Activated CD8-positive, alpha-beta memory T cell treated with anti-CD3 and anti-CD28 coated beads, Interleukin-2, amount 50 U/mL, for 24 hours (primary cell): ENCODE measurements around the gene MBD3L4.
"Not testable (repeated sequence)": the region's sequence is repeated elsewhere in the genome, so short reads cannot be mapped to it uniquely, and the experiment has no call there.

Experiments
- DNase-seq: peaks from one replicate; pipeline ENCODE4 v3.0.0-alpha.2; 2020; ENCODE audit errors: extremely low read depth

The MBD3L4 gene

DNA sequence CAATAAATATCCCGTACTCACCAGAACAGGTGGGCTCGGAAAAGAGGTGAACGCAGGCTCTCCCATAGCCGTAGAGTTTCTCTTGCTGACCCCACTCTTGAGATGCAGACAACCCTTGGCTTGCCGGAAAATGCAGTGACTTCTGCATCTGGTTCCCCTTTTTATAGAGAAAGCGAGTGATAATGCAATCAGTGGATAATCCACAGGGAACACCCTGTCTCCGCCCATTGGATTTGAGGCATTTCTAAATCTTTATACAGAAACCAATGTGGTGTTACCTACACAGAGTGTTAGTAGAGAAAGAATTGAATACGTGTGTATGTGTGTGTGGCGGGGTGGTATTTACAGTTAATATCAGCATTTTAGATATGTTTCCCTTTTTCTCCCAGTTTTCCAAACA, at the start of gene MBD3L4:
MBD3L4 (minus strand) TSS at position 101 of the 400 bp plus-strand sequence; CDS start at position 66, 35 bp downstream.
- not testable (repeated sequence) for DNase-seq

DNA sequence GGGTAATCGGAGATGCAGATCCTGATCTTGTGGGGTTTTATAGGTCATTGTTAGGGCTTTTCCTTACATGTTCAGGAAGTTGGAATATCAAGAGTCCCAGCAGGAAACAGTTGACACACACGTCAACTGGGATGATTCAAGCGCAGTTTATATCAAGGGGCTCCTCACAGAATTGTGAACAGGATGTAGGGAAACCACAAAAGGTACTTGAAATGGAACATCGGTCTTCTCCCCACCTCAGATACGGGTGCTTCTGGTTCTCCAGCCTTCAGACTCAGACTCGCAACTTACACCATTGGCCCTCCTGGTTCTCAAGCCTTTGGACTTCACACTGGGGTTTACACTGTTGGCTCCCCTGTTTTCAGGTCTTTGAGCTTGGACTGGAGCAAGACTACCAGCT, 49.0 kb upstream of the MBD3L4 start:
- no peak for DNase-seq

DNA sequence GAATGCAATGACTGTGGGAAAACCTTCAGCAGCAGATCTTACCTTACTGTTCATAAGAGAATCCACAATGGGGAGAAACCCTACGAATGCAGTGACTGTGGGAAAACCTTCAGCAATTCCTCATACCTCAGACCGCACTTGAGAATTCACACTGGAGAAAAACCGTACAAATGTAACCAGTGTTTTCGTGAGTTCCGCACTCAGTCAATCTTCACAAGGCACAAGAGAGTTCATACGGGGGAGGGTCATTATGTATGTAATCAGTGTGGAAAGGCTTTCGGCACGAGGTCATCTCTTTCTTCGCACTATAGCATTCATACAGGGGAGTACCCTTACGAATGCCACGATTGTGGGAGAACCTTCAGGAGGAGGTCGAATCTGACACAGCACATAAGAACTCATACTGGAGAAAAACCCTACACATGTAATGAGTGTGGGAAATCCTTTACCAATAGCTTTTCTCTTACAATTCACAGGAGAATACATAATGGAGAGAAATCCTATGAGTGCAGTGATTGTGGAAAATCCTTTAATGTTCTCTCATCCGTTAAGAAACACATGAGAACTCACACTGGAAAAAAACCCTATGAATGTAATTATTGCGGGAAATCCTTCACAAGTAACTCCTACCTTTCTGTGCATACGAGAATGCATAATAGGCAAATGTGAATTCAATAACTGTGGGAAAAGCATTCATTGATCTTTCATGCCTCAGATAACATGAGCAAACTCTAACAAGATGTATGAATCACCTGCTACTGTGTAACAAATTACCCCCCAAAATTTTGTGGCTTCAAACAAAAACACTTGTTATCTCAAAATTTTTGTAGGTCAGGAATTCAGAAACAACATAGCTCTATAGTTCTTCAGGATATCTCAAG, 43.3 kb upstream of the MBD3L4 start:
- DNase-seq: no peak

DNA sequence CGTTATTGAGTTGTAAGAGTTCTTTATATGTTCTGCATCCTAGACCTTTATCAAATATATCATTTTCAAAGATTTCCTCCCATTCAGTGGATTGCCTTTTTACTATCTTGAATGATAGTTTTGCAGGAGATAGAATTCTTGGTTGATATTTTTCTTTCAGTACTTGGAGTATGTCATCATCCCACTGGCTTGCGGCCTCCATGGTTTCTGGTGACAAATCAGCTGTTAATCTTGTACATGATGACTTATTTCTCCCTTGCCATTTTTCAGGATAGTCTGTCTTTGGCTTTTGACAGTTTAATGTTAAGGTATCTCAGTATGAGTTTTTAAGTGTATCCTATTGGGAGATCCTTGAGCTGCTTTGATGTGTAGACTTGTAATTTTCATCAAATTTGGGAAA, 38.0 kb upstream of the MBD3L4 start:
- DNase-seq: no peak

DNA sequence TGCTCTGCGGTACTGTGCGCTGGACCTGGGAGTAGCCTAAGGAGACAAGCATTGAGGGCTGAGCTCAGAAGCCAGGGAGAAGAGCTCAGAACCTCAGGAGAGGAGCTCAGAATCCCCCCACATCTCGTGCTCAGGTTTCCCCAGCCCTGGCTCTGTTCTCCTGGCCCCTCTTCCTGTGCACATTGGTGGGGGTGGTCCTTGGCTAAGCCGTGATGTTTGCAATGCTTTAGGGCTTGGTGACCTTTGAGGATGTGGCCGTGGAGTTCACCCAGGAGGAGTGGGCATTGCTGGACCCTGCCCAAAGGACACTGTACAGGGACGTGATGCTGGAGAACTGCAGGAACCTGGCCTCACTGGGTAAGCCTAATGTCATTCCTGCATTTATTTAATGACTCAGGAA, 36.2 kb upstream of the MBD3L4 start:
- no peak for DNase-seq

DNA sequence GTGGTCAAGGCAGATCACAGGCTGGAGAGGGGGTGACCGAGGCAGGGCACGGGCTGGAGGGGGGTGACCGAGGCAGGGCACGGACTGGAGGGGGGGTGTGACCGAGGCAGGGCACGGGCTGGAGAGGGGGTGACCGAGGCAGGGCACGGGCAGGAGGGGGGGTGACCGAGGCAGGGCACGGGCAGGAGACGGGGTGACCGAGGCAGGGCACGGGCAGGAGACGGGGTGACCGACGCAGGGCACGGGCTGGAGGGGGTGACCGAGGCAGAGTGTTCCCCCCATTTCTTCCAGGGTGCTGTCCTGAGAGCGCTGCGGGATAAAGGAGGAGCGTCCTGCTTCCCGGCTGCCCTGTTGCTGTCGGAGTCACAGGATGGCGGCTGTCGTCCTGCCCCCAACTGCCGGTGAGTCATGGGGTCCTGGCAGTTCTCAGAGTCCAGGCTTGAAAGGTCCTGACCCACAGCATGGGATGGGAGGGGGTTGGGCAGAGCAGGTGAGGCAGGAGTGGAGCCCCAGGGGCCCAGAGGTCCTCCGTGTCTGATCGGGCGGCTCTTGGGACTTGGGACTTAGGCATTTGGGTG, 34.8 kb upstream of the MBD3L4 start:
- DNase-seq: no peak

DNA sequence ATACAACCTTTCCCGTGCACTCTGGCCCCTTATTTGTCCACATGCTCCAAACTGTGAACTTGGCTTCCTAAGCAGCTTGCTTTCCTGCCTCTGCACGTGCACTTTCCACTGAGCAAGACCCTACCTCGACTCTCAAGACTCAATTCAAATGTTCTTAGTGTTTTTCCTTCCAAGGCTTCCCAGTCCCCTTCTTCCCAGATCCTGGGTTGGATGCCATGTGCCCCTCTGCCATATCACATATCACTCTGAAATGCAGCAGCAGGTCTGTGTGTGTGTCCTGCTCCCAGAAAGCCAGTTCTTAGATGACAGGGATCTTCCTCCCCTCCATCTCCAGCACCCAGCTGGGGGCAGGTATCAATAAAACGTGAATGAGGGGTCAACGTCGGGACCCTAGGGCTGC, 32.6 kb upstream of the MBD3L4 start:
- no peak for DNase-seq

DNA sequence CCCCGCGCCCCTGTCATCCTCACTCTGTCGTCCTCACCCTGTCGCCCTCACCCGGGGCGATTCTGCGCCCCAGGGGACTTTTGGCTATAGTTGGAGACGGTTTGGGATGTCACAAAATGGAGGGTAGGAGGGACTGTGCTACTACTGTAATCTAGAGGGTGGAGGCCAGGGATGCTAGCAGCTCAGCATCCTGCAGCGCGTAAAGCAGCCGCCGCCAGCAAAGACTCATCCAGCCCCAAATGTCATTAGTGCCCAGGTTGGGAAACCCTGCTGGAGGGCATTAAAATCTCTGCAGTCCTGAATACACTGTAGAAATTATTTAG, 29.9 kb upstream of the MBD3L4 start:
- no peak for DNase-seq

DNA sequence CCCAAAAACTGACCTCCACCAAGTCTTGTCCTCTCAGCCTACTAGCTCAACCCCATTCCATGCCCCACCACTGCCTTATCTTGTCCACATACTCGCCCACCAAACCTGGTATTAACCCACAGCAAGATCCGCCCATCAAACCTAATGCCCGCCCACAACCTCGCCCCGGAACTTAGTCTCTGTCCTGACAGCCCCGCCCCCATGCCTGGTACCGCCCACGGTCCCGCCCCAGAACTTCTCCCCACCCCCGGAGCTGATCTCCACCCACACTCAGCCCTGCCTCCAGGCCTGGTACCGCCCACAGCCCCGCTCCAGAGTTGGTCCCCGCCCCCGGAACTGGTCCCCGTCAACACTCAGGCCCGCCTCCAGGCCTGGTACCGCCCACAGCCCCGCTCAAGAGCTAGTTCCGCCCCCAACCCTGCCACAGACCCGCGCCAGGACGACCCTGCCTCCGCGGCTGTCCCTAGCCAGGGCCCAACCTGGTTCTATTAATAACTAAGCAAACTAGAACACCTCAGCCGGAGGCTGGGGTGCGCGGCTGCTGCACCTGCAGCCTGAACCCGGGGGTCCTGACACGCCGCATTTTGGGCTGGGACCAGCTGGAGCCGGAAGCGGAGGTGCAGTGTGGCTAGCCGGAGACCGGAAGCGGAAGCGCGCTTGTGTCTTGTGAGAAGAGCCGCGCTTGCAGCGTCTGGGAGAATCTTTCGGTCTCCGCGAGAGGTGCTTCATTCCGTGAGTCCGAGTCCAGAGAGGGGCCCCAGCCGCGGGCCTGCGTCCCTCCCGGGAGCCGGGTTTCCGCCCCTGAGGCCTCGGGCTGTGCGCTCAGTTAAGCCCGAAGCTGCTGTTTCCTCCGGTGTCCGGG, 29.3 kb upstream of the MBD3L4 start, which contains the start of gene ZNF557:
ZNF557 (plus strand) TSS at position 662 of the 862 bp plus-strand sequence. CDS start 5,372 bp downstream, outside the sequence.
- peak; percentile 93 for DNase-seq

DNA sequence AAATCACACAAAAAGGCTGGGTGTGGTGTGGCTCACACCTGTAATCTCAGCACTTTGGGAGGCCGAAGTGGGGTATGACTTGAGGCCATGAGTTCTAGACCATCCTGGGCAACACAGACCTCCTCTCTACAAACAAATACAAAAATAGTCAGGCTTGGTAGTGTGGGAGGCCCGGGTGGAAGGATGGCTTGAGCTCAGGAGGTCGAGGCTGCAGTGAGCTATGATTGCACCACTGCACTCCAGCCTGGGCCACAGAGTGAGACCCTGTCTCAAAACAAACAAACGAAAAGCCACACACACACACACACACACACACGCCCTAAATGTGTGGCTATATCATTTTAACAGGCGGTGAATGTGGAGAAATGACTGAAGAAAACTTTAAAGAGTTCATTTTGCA, 28.6 kb upstream of the MBD3L4 start:
- no peak for DNase-seq

DNA sequence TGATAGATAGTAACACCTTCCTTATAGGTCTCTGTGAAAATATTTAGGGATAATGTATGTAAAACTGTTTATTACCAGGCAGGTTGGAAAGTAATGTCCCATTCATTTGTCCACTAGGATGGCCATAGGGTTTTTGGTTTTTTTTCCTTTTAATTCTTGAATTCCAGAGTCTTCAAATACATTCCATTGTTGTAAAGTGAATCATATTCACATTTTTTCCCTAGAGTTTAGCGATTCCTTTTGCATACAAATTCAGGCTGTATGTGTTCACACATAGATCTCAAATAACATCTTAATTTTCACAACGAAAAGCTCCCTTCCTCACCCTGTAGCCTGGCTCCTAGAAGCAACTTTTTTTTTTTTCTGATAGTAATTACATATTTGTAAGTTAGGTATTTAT, 27.7 kb upstream of the MBD3L4 start:
- no peak for DNase-seq

DNA sequence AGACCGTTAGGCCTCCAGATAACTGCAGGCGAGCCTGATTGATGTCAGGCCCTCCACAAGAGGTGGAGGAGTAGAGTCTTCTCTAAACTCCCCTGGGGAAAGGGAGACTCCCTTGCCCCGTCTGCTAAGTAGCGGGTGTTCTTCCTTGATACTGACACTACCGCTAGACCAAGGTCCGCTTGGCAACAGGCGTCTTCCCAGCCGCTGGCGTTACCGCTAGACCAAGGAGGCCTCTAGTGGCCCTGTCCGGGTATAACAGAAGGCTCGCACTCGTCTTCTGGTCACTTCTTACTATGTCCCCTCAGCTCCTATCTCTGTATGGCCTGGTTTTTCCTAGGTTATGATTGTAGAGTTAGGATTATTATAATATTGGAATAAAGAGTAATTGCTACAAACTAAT, 27.1 kb upstream of the MBD3L4 start:
- not testable (repeated sequence) for DNase-seq

DNA sequence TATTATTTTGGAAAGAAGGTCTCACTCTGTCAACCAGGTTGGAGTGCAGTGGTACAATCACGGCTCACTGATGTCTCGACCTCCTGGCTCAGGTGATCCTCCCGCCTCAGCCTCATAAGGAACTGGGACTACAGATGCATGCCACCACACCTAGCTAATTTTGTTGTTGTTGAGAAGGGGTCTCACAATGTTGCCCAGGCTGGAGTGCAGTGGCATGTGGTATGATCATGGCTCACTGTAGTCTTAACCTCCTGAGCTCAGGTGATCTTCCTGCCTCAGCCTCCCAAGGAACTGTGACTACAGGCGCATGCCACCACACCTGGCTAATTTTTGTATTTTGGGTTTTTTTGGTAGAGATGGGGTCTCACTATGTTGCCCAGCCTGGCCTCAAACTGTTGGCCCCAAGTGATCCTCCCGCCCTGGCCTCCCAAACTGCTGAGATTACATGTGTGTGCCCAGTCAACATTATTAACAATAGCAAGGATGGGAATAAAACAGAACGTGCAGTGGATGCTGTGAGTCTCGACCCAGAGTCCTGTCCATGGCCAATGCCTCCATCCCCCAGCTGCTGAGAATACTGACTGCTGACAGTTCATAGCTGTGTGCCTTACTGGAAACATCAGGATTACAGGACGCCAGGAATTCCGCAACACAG, 23.9 kb upstream of the MBD3L4 start:
- DNase-seq: no peak

DNA sequence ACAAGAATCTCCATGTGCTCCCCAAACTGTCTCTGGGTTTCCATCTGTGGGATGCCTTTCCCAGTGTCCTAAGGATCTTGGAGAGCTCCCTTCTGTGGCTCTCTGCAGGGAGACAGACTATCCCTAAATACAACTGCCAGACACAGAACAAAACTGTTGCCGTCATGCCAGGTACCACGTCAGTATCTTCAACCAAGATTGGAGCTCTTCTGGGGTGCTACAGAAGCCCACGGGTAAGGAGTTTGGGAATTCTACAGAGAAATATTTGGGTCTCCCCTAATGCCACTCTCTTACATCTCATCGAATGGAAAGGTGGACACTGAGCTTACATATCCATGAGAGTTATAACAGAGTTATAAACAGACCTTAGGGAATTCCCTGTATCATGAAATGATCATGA, 23.4 kb upstream of the MBD3L4 start:
- no peak for DNase-seq

DNA sequence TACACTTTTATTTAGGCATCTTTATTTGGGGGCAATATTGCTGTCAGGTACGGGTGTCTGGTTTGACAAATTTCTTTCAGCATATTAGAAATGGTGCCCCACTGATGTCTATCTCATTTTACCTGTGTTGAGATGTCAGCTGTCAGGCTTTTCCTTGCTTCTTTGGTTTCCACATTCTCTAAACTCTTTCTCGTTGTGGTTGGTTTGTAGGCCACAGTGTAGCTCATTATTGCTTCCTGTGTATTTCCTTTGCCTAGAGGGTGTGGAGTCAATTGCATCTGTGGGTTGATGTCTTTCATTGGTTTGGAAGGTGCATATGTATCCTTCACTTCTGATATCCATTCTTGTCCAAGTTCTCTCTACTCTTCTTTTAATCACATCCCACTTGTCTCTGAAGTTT, 20.0 kb upstream of the MBD3L4 start:
- DNase-seq: not testable (repeated sequence)

DNA sequence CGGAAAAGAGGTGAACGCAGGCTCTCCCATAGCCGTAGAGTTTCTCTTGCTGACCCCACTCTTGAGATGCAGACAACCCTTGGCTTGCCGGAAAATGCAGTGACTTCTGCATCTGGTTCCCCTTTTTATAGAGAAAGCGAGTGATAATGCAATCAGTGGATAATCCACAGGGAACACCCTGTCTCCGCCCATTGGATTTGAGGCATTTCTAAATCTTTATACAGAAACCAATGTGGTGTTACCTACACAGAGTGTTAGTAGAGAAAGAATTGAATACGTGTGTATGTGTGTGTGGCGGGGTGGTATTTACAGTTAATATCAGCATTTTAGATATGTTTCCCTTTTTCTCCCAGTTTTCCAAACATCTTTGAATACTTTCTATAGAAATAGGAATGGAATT, 18.6 kb upstream of the MBD3L4 start, which contains the start of gene MBD3L3:
MBD3L3 (minus strand) TSS at position 101 of the 400 bp plus-strand sequence; CDS start at position 30, 71 bp downstream.
- not testable (repeated sequence) for DNase-seq

DNA sequence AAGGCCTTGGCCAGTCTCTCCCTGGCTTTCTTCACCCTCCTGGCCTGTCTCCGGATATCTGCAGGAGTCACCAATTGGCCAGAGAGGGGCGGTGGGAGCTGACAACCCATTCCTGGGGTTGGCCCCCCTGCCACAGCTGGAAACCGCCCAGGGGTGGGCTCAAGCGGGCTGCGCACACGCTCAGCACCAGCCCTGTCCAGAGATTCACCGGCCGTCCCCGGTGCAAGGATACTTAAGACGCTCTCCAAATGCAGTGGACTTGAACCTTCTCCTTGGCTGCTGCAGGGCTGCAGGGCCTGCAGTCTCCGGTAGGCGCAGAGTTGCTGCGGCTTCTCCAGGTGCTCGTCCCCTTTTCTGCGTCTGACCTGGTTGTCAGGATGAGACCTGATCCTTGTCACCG, 16.4 kb upstream of the MBD3L4 start:
- not testable (repeated sequence) for DNase-seq

DNA sequence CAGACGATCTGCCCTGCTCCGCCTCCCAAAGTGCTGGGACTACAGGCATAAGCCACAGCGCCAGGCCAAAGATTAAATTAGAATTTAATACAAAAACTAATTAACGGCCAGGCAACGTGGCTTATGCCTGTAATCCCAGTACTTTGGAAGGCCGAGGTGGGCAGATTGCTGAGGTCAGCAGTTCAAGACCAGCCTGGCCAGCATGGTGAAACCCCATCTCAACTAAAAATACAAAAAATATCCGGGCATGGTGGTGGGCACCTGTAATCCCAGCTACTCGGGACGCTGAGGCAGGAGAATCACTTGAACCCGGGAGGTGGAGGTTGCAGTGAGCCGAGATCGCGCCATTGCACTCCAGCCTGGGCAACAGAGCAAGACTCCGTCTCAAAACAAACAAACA, 15.7 kb upstream of the MBD3L4 start:
- not testable (repeated sequence) for DNase-seq

DNA sequence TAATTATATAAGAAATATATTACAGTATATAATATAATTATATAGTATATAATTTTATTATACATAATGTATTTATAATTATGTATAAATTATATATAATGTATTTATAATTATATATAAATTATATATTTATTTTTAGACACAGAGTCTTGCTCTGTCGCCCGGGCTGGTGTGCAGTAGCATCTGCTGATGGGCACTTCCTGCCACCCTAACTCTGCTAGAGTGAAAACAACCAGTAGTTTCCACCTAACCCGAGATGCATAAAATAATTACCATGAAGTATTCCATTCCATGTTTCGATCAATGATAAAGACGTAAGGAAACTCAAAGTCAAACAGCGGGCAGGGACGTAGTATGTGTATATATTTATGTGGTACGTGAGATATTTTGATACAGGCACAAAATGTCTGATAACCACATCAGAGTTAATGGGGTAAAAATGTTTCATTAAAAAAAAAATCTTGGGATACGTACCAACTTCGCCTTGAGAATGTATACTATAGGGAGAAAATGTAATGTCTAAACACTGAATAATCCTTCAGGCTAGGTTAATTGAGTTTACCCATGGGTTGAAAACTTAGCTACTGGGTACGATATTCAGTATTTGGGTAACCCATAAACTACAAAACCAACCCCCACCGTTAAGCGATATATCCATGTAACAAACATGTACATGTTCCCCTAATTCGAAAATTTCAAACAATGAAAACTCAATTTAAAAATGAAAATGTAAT, 14.8 kb upstream of the MBD3L4 start:
- not testable (repeated sequence) for DNase-seq

DNA sequence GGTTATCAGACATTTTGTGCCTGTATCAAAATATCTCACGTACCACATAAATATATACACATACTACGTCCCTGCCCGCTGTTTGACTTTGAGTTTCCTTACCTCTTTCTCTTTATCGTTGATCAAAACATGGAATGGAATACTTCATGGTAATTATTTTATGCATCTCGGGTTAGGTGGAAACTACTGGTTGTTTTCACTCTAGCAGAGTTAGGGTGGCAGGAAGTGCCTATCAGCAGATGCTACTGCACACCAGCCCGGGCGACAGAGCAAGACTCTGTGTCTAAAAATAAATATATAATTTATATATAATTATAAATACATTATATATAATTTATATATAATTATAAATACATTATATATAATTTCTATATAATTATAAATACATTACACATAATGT, 12.9 kb upstream of the MBD3L4 start:
- not testable (repeated sequence) for DNase-seq

DNA sequence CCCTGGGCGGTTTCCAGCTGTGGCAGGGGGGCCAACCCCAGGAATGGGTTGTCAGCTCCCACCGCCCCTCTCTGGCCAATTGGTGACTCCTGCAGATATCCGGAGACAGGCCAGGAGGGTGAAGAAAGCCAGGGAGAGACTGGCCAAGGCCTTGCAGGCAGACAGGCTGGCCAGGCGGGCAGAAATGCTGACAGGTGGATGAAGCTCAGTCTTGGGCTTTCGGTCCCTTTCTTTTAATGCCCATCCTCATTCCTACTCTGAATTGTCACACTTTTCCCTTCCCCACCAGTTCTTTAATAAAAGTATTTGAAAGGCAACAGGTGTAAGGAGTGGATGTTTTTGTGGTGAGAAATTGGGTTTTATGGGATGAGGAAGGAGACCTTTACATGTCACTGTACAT, 11.4 kb upstream of the MBD3L4 start:
- not testable (repeated sequence) for DNase-seq
